ENCODE results near the gene E4F1.
"Not testable (repeated sequence)": the region's sequence is repeated elsewhere in the genome, so short reads cannot be mapped to it uniquely, and the experiment has no call there.

Gene E4F1

GRCh38 chr16:2189252-2189893 lies 34.0 kb upstream of the E4F1 start:
- no peak for DNase-seq

DNA sequence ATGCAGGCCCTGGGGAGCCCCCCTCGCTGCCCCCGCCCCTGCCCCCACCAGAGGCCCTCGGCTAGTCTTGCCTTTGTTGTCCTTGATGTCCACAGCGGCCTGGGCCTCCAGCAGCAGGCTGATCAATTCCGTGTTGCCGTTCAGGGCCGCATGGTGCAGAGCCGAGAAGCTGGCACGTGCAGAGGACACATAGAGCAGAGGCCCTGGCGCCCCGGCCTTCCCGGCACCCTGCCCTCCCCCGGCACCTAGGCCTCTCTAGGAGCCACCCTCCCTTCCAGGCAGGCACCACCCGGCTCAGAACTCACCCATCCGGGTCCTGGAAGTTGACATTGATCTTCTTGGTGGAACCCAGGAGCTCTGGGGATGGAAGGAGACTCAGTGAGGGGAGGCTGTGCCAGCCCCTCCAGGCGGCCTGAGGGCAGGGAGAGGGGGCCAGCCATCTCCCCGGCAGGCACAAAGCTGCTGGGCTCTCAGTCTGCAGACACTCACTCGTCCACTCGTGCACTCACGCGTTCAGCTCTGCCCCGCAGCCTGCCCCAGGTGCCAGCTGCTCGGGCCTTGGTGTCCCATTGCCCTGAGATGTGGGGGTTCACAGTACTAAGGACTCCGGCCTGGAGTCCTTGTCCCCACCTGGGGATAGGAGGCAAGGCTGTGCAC lies 33.3 kb upstream of the E4F1 start:
- no peak for DNase-seq

DNA sequence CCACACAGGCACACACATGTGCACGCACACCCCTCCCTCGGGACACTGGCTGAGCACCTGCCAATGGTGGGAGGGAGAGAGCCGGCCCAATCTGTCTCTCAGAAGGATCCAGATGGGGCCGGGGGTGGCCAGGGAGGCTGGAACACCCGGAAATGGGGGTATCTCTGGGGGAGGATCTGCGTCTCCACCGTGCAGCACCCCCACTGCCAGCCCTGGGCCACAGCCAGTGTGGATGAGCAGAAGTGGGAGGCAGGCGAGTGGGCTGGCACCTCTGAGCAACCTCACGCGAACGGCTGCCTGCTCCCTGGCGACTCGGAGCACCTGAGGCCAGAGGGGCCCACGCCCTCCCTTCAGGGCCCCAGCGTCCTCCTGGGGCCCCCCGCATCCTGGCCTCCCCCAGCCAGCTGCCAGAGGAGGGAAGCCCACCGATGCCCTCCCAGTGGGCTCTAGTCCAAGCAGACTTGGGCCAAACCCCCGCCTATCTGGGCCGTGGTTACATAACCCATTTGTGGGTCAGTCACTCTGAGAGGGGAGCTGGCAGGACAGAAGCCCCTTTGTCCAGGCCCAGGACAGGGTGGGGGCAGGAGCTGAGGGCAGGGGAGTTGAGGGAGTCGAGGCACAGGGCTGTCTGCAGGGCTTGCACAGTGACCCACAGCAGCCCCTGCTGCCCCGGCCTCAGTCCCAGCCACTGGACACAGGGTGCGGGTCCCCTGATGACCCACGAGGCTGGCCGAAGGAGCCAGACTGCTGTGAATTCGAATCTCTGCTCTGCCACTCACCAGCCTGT lies 32.5 kb upstream of the E4F1 start:
- DNase-seq = no peak

DNA sequence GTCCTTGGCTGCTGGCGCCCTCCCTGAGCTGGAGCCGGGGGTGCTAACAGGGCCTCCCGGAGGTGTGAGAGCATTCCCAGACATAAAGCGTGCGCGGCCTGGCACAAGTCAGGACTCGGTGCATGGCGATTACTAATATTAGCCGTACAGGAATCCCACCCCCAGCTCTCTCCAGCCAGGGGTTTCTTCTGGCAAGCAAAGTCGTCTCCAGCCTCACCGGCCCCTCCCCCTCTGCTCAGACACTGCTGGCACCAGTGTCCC lies 32.0 kb upstream of the E4F1 start:
- DNase-seq = no peak

GRCh38 chr16:2194166-2194834 lies 29.1 kb upstream of the E4F1 start:
- DNase-seq = no peak

DNA sequence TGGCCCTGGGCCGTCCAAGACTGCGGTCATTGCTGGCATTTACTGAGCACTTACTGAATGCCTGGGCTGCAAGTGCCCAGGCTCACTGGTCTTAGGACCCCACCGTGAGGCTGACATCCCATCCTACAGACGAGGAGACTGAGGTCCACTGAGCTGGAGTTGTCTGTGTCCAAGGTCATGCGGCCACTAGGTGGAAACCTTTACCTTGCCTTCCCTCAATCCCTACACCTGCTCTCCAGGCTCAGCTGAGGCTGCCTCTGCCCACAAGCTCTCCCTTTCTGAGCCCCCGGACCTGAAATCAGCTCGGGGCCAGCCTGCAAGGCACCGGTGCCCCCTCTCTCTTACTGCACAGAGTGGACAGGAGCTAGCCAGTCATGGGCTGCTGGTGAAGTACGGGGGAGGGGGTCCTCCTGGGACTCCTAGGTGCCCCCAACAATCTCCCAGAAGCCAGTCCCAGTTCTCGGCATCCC lies 28.5 kb upstream of the E4F1 start:
- DNase-seq = no peak

DNA sequence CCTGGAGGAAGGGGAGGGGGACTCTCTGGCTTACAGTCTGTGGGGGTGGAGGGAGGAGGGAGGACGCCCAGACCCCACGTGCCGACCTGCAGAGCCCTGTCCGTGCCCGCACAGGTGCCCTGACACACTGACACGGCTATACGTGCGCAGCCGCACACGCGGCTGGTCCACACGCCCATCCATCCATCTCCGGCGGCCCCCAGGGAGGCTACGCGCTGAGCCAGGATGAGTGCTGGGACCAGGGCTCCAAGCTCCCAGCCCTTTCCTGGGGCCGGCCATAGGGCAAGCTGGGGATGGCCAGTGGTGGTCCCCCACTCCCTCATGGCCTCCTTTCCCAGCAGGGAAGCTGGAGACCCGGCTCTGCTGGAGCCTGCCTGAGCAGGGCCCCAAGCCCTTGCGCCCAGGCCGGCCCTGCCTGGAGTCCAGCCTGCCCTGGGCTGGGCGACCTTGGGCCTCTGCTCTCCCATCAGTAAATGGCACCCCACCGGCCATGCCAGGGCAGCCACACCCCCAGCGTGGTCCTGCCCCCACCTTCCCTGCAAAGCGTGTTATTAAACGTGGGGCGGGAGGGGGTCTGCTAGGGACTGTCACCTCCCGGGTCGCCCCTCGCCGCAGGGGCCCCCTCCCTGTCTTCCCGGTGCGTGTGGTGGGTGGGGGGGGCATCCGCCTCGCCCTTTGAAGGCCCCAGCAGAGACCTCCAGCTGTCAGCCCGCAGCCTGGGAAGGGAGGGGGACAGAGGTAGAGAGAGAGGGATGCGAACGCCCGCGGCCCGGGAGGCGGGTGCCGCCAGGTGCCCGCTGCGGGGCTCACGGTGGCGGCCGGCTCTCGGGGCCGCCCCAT lies 27.8 kb upstream of the E4F1 start:
- no peak for DNase-seq

- DNase-seq = no peak
Observed at GRCh38 chr16:2196162-2196980, 27.0 kb upstream of the E4F1 start, which contains the start of gene CASKIN1. Gene CASKIN1 (minus strand): TSS chr16:2196605. CDS start chr16:2196432, 173 bp downstream.

DNA sequence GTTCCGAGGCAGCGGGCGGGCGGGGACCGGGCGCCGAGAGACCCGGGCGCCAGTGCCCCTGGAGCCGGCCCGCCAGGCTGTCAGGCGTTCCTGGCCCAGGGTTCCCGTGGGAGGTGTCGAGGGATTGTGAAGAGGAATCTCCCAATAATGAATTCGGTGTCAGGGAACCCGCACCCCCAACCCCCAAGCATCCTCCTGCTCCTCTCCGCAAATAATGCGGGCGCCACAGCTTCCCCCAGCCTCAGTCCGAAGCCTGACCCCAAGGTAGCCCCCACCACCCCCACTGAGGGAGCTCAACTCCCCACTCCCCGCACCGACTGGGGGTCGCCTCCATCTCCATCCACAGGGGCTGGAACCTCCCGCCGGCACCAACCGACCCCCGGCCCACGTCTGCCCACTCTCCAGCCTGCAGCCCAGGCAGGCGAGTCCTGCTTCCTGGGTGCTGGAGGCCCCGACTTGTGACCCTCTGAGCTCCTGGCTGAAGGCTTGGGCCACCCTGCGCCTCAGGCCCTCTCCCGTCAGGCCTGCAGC lies 26.3 kb upstream of the E4F1 start:
- DNase-seq = no peak

GRCh38 chr16:2197765-2198164 lies 25.6 kb upstream of the E4F1 start:
- DNase-seq = no peak

- DNase-seq = no peak
Observed at GRCh38 chr16:2198283-2198682, 25.1 kb upstream of the E4F1 start.

GRCh38 chr16:2199095-2199494 lies 24.3 kb upstream of the E4F1 start:
- no peak for DNase-seq

GRCh38 chr16:2199621-2200139 lies 23.7 kb upstream of the E4F1 start:
- DNase-seq = no peak

DNA sequence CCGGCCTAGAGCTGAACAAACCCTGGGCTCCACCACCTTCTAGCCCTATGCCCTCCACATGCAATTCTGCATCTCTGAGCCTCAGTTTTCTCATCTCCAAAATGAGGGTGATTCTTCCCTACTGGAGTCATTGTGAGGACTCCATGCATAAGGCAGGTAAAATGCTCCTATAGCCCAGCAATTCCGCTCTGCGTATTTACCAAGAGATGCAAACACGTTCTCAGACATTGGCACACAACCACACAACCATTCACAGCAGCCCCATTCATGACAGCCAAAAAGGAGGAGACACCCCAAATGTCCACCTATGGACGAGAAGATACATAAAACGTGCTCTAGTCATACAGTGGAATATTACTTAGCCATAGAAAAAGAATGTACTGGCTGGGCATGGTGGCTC lies 23.1 kb upstream of the E4F1 start:
- no peak for DNase-seq

DNA sequence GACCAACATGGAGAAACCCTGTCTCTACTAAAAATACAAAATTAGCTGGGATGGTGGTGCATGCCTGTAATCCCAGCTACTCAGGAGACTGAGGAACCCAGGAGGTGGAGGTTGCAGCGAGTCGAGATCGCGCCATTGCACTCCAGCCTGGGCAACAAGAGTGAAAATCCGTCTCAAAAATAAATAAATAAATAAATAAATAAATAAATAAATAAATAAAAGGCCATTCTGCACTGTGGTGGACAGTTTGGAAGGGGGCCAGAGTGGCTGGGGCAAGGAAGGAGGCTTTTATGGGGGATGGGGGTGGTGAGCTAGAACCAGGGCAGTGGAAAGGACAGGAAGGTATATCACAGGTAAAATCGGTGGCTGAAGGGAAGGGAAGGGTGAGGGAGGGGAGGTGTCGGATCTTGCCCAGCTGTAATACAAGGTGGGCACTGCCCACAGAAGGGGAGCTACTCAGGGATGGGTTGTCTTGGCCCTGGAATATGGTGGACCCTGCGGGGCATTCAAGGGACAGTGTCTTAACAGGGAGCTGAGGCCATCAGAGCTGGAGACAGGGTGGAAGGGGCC lies 20.2 kb upstream of the E4F1 start:
- not testable (repeated sequence) for DNase-seq

DNA sequence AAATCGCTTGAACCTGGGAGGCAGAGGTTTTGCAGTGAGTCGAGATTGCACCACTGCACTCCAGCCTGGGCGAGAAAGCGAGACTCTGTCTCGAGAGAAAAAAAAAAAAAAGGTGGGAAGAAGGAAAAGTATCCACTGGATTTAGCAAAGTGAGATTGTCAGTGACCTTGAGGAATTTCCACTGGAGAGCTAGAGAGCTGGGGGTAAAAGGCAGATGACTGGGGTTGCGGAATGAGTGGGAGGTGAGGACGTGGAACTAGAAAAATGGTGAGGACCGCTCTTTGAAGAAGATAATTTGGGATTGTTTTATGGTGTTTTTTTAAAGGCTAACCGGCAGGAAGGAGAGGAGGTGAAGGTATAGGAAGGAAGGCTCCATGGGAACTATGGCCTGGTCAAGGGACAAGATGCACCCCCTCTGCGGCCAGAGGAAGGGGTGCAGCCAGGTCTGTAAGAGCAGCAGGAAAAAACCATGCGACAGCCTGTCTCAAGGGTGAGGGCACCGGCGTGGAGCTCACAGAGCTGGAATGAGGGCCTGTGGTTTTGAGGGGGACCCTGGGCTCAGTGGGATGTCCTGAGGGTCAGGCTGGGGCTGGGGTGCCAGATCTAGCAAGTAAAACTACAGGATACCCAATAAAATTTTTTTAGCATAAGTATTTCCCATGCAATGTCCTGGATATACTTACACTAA lies 18.8 kb upstream of the E4F1 start:
- no peak for DNase-seq

GRCh38 chr16:2205104-2205966 lies 18.1 kb upstream of the E4F1 start, which contains the start of gene MLST8:
Gene MLST8 (plus strand): TSS chr16:2205454. CDS start chr16:2206086, 632 bp downstream.
- DNase-seq = peak; percentile 65

DNA sequence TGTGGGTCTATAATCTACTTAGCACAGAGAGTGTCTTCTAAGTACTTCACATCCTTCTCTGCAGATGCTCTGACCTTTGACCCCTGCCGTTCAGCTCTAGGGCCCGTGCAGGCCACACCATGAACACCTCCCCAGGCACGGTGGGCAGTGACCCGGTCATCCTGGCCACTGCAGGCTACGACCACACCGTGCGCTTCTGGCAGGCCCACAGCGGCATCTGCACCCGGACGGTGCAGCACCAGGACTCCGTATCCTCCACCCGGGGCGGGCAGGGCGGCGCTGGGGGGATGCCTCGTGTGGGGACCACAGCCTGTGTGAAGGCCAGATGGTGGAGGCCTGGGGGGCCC lies 17.5 kb upstream of the E4F1 start:
- no peak for DNase-seq

GRCh38 chr16:2206420-2206779 lies 17.0 kb upstream of the E4F1 start:
- DNase-seq = no peak
